SU-DHL-6 (cell line): ENCODE data around the gene MPV17L2.

ENCODE experiments used
- H2AFZ ChIP-seq: fragments of 200-600 bp; sonication (generic); 2 replicates; pipeline ENCODE4 v1.6.1; 2014; ENCODE audit warnings: low read depth, mild to moderate bottlenecking, moderate library complexity, mixed read lengths, antibody characterized with exemption, low read length; ENCODE audit not compliant: severe bottlenecking
- H3F3A ChIP-seq: fragments of 200-600 bp; shearing (Covaris generic); 2 replicates; pipeline ENCODE4 v1.6.0; 2016; ENCODE audit warnings: antibody characterized with exemption, mild to moderate bottlenecking; ENCODE audit not compliant: insufficient read depth
- H3K27ac ChIP-seq: fragments of 200-600 bp; sonication (generic); 2 replicates; pipeline ENCODE4 v1.5.1; 2016; ENCODE audit warnings: low read depth, mild to moderate bottlenecking, low read length, moderate library complexity, mixed read lengths
- H3K27me3 ChIP-seq: fragments of 200-600 bp; sonication (generic), shearing (Covaris generic); 2 replicates; pipeline ENCODE4 v1.6.0; 2014; ENCODE audit warnings: mild to moderate bottlenecking, low read length
- H3K36me3 ChIP-seq: fragments of 200-600 bp; sonication (generic); 2 replicates; pipeline ENCODE4 v1.6.1; 2014; ENCODE audit warnings: mild to moderate bottlenecking, low read length, mixed read lengths
- H3K4me2 ChIP-seq: fragments of 300-600, 200-600 bp; shearing (Covaris generic), sonication (generic); 2 replicates; pipeline ENCODE4 v1.6.0; 2014; ENCODE audit warnings: low read length, low read depth, mild to moderate bottlenecking; ENCODE audit not compliant: poor library complexity, severe bottlenecking
- H3K4me3 ChIP-seq: fragments of 200-600 bp; sonication (generic); 2 replicates; pipeline ENCODE4 v1.5.1; 2014; ENCODE audit warnings: antibody characterized with exemption, low read length, mild to moderate bottlenecking, mixed read lengths; ENCODE audit not compliant: insufficient read depth, poor library complexity, severe bottlenecking
- H3K79me2 ChIP-seq: fragments of 200-600 bp; sonication (generic); 2 replicates; pipeline ENCODE4 v1.6.1; 2014; ENCODE audit warnings: mild to moderate bottlenecking, low read length, moderate library complexity; ENCODE audit not compliant: insufficient read depth
- H3K9ac ChIP-seq: fragments of 200-600 bp; sonication (generic); 2 replicates; pipeline ENCODE4 v1.7.0; 2014; ENCODE audit warnings: mild to moderate bottlenecking, low read length
- H3K9me2 ChIP-seq: fragments of 200-600 bp; sonication (generic); replicated peaks from 2 replicates; pipeline ENCODE4 v1.6.1; 2014; ENCODE audit warnings: low read length; ENCODE audit not compliant: insufficient read depth
- H3K9me3 ChIP-seq: fragments of 200-600 bp; sonication (generic); 2 replicates; pipeline ENCODE4 v1.6.1; 2014; ENCODE audit warnings: low read length, mixed read lengths; ENCODE audit not compliant: insufficient read depth
- H4K20me1 ChIP-seq: fragments of 200-600 bp; sonication (generic); 2 replicates; pipeline ENCODE4 v1.6.1; 2014; ENCODE audit warnings: low read depth, mild to moderate bottlenecking, antibody characterized with exemption, low read length, moderate library complexity, mixed read lengths
- CTCF ChIP-seq: fragments of 200-600 bp; sonication (generic); IDR thresholded peaks from one replicate; pipeline ENCODE4 v1.5.1; 2017; ENCODE audit warnings: antibody characterized with exemption, mild to moderate bottlenecking, low read length, moderate library complexity; ENCODE audit not compliant: insufficient read depth, poor library complexity, severe bottlenecking
- EZH2phosphoT487 ChIP-seq: fragments of 200-600 bp; sonication (generic), shearing (Covaris generic); conservative IDR thresholded peaks from 2 replicates; pipeline ENCODE4 v1.6.1; 2018; ENCODE audit warnings: mild to moderate bottlenecking, antibody characterized with exemption, low read length, moderate library complexity, mixed read lengths

Gene MPV17L2

DNA sequence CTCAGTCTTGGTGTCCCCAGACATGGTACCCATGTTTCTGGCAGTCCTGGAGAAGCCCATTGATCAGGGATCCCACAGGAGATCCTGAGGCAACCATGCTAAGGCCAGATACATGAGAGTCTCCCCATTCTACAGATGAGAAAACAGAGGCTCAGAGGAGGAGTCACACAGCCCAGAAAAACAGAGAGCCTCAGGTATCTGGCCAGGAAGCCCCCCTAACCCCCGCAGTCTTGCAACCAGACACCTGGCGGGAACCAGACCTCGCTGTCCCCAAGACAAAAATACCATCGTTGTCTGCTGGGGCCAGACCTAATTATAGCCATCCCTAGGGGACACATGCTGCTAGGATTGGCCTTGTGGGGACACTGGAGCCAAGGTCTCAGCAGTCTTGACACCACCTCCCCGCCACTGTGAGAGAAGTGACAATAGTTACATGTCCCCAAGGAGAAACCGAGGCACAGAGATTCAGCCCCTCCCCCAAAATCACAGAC lies 34.8 kb downstream of the MPV17L2 start:
- no peaks in the 10 kb centered on the region for H3F3A ChIP-seq
- no peak overlapping the region for H2AFZ ChIP-seq
- no peaks in the 10 kb centered on the region for H3K27me3 ChIP-seq
- no peak for TF ChIP-seq CTCF
- TF ChIP-seq EZH2phosphoT487 = no peak
- no peaks in the 10 kb centered on the region for H3K9me3 ChIP-seq
- no peaks in the 10 kb centered on the region for H4K20me1 ChIP-seq
- H3K79me2 ChIP-seq = no peaks in the 10 kb centered on the region
- no peak overlapping the region for H3K4me3 ChIP-seq
- peak overlapping the region; percentile 22 for H3K4me2 ChIP-seq
- peak overlapping the region; percentile 25; the same call in 1 of the 2 replicates for H3K9ac ChIP-seq
- H3K9me2 ChIP-seq = no peaks in the 10 kb centered on the region
- H3K27ac ChIP-seq = peak overlapping the region; percentile 48
- H3K36me3 ChIP-seq = no peaks in the 10 kb centered on the region

DNA sequence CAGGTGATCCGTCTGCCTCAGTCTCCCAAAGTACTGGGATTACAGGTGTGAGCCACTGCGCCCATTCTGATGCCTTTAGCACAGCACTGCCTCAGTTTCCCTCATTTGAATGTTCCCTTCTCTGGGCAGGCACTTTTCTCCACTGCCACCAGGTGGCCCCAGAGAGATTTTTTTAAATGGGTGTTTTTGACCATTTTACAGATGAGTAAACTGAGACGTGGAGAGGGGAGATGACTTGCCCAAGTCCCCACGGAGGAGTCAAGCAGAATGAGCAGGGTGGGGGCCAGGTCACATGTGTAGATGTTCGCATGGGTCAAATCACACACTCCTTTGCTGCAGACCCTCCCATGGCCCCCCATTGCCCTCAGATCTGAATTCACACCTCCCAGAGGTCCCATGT lies 36.5 kb downstream of the MPV17L2 start:
- H3K79me2 ChIP-seq = no peaks in the 10 kb centered on the region
- no peak overlapping the region for H3K4me3 ChIP-seq
- no peaks in the 10 kb centered on the region for H4K20me1 ChIP-seq
- no peak overlapping the region for H2AFZ ChIP-seq
- H3K27me3 ChIP-seq = no peaks in the 10 kb centered on the region
- H3K27ac ChIP-seq = no peak overlapping the region
- H3F3A ChIP-seq = no peaks in the 10 kb centered on the region
- no peaks in the 10 kb centered on the region for H3K36me3 ChIP-seq
- H3K4me2 ChIP-seq = no peak overlapping the region
- no peaks in the 10 kb centered on the region for H3K9me3 ChIP-seq
- H3K9me2 ChIP-seq = no peaks in the 10 kb centered on the region
- H3K9ac ChIP-seq = no peak overlapping the region
- TF ChIP-seq CTCF = peak; percentile 85
- no peak for TF ChIP-seq EZH2phosphoT487

- Histone ChIP-seq H3K27me3 (no peaks in the 10 kb centered on the region), H3K36me3 (no peaks in the 10 kb centered on the region), H3K27ac (no peak overlapping the region), H3K79me2 (no peaks in the 10 kb centered on the region), H3K9me3 (no peaks in the 10 kb centered on the region), H3K4me3 (no peak overlapping the region), H3F3A (no peaks in the 10 kb centered on the region), H3K9ac (no peak overlapping the region), H2AFZ (no peak overlapping the region), H4K20me1 (no peaks in the 10 kb centered on the region), H3K4me2 (no peak overlapping the region), H3K9me2 (no peaks in the 10 kb centered on the region)
- TF ChIP-seq EZH2phosphoT487 (no peak), CTCF (no peak)
Observed at GRCh38 chr19:18229915-18230314, 36.9 kb downstream of the MPV17L2 start.
